Purkinje cell (primary cell): ENCODE results near the gene RASGRP4. TPM values are rescaled to one million over a fixed set of nuclear protein-coding genes. Genes with fewer than 3 reads are reported as not detected.

Source experiments
- polyA plus RNA-seq: library from polyadenylated mRNA; unstranded; fragments of >200 nt; fragmentation: Nextera tagmentation; gene quantifications from 2 replicates; pipeline ENCODE4 v1.2.1, GENCODE V29; 2014

Gene RASGRP4, protein sequence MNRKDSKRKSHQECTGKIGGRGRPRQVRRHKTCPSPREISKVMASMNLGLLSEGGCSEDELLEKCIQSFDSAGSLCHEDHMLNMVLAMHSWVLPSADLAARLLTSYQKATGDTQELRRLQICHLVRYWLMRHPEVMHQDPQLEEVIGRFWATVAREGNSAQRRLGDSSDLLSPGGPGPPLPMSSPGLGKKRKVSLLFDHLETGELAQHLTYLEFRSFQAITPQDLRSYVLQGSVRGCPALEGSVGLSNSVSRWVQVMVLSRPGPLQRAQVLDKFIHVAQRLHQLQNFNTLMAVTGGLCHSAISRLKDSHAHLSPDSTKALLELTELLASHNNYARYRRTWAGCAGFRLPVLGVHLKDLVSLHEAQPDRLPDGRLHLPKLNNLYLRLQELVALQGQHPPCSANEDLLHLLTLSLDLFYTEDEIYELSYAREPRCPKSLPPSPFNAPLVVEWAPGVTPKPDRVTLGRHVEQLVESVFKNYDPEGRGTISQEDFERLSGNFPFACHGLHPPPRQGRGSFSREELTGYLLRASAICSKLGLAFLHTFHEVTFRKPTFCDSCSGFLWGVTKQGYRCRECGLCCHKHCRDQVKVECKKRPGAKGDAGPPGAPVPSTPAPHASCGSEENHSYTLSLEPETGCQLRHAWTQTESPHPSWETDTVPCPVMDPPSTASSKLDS
- polyA plus RNA-seq: 0.17 TPM in 1 of 2 replicates, not detected in the other

DNA sequence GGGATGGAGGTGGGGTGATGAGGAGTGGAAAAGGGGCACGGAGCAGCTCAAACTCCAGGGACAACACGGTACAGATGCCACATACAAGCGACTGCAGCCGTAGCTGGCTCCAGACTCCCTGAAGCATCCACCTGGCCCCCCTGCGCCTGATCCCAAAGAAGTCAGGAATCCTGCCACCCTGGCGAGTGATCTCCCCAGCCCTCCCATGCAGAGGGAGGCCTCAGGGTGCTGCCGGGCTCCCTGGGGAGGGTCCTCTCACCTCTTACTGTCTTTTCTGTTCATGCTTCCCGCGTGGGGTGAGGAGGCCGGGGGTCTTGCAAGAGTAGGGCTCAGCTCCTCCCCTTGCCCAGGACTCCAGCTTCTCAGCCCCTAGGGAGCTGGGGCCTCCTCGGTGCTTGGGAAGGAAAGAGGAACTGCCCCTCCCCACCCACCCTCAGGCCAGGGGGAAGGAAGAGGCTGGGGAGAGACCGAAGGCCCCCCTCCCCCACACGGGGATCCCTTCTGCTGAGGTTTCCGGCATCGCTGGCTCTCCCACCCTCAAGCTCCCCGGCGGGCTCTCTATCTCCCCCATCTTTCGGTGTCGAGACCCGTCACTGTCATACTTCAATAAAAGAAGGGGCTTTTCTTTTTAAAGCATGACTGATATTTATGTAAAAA, at the start of gene RASGRP4:
Gene RASGRP4 (minus strand): TSS at position 410 of the 657 bp plus-strand sequence. CDS start 128 bp downstream, at position 282.

DNA sequence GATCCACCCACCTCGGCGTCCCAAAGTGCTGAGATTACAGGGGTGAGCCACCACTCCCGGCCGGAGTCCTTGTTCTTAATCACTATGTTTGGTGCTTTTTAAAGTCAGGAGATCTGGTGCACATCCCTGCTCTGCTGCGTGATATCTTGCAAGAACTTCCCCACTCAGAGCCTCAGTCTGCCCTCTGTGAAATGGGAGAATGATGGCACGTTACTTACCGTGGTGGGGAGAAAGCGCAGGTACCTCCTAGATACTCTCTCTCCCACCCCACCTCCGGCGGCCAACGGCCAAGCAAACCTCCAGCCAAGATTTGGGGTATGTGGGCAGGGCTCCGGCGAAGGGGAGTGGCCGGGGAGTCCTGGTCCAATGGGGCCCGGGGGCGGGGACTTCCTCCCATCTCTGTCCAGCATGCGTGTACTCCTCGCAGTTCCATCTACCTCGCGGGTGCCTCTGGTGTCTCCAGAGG, 7.3 kb upstream of the RASGRP4 start, which contains the start of gene RYR1:
Gene RYR1 (plus strand): TSS at position 424 of the 466 bp plus-strand sequence. CDS start 139 bp downstream, outside the sequence.

DNA sequence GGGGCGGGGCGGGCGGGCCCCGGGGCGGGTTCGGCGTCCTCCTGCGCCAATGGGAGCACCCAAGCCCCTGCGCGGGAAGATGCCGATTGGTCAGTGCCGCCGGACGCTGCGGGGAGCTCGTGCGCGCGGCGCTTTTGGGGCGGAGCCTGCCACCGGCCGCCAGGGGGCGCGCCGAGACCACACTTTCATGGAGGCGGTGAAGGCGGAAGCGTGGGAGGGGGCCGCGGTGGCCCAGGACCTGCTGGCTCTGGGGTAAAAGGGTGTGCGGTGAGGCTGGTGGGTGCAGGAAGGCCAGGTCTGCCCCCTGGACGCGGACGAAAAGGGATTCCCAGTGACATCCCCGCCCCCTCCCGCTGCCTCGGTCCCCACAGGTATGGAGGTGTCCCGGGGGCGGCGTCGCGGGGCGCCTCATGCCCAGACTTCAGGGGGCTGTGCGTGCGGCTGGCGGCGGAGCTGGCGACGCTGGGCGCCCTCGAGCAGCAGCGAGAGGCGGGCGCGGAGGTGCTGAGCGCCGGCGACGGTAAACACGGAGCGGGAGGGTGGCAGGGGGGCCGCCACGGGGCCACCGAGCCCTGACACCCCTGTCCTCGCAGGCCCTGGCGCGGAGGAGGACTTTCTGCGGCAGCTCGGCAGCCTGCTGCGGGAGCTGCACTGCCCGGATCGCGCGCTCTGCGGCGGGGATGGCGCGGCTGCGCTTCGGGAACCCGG, 22.9 kb downstream of the RASGRP4 start, which contains the start of gene FAM98C:
Gene FAM98C (plus strand): TSS at position 127 of the 708 bp plus-strand sequence. CDS start 61 bp downstream, at position 188.

DNA sequence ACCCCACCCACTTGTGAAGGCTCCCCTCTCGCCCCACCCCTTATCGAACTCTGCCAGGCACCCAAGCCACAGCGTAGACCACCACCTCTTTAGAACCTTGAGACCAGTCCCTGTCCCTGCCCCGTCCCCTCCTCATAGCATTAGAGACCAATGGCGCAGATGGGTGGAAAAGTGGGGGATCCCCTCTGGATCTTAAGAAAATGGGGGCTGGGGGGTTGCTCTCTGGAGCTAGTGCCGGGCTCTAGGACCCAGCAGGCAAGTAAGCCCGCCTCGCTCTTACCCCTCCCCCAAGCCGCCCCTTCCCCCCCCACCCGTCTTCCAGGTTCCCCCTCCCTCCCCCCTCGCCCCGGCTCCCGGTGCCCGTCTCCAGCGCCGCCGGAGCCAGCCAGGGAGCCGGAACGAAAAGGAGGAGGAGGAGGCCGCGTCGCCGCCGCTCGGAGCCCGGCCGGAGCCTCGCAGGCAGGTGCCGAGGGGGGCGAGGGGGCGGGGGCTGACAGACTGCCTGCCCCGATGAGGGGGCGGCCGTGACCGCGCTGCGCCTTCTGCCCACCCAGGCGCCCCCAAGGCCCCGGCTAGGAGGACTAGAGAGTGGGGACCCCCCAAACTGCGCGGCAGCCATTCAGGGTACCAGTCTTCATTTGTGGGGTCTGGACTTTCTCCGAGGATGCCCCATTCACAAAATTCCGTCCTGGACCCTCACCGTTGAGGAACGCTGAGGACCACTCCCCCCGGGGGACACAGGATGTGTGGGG, 37.5 kb downstream of the RASGRP4 start, which contains the start of gene SPRED3:
Gene SPRED3 (plus strand): TSS at position 349 of the 752 bp plus-strand sequence. CDS start 1,606 bp downstream, outside the sequence.

DNA sequence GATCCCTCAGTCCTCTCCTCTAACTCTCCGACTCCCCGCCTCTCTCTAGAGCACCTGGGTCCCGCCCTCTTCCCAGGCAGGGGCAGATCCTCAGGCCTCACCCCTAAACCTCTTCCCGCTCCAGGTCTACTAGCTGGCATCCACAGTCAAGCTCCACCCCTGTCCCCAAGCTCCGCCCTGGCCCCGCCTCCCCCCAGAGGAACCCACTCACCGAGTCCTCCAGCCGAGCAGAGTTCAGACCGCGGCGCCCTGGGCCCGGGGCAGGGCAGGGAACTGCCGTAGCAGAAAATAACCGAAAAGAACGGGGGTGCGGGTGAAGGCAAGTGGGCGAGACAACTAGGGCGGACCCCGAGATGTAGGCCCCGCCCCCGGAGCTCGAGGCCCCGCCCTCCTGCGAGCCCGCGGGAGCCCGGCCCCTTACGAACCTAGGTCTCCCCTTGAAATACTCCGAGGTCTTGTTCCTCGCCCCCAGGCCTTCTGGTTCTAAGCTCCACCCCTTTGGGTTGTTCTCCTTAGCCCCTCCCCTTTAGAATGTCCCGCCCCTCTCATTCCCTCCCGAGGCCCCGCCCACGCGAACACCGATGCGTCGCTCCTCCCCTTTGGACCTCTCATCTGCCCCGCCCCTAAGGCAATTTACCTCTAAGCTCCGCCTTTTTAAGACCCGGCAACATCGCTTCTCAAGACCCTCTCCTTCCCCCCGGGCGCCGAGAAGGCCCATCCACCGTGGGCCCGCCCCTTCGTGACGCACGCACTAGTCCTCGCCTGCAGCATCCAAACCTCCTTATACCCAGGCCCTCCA, 38.3 kb downstream of the RASGRP4 start, which contains the start of gene GGN:
Gene GGN (minus strand): TSS at position 485 of the 799 bp plus-strand sequence. CDS start 773 bp downstream, outside the sequence.

DNA sequence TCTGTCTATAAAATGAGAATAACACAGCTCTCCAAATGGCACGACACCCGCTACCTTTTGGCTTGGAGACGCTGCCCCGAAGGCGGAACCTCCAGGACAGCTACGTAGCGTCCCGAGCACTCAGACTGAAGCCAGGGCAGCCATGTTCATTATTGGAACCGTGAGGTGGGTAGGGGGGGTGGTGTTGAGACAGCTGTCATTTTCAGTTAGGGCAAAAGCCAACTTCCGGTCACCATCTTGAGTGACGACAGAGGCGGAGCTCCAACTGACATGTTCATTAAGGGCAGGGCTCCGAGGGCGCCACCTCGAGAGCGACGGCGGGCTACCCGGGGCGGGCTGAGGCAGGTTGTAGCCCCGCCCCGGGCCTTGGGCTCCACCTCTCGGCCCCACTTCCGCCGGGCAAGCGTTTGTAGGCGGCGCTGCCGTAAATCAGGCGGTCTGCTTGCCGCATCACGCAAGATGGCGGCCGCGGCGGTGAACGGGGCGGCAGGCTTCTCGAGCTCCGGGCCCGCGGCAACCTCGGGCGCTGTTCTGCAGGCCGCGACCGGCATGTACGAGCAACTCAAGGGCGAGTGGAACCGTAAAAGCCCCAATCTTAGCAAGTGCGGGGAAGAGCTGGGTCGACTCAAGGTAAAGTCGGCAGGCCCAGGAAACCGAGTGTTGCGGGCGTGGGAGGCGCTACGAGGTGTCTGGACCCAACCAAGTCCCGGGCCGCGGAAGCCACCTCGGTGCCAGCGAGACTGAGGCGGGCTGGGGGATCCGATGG, 51.5 kb downstream of the RASGRP4 start, which contains the start of gene PSMD8:
Gene PSMD8 (plus strand): TSS at position 240 of the 766 bp plus-strand sequence. CDS start 31 bp downstream, at position 271.

Other genes with a start within 250 kb of the RASGRP4 start
- 0.87 TPM in 1 of 2 replicates, not detected in the other for gene DPF1, start 202.0 kb downstream of the RASGRP4 start, polyA plus RNA-seq
- gene PPP1R14A, start 169.8 kb downstream of the RASGRP4 start, polyA plus RNA-seq: 1.3 TPM in 1 of 2 replicates, not detected in the other
- gene SPINT2, start 161.6 kb downstream of the RASGRP4 start, polyA plus RNA-seq: 86.8 and 104 TPM in 2 replicates
- not detected in 2 replicates for gene C19orf33, start 122.0 kb downstream of the RASGRP4 start, polyA plus RNA-seq
- 40.3 and 41.9 TPM in 2 replicates for gene YIF1B, start 110.3 kb downstream of the RASGRP4 start, polyA plus RNA-seq
- gene KCNK6, start 106.4 kb downstream of the RASGRP4 start, polyA plus RNA-seq: not detected in 2 replicates
- gene CATSPERG, start 90.4 kb downstream of the RASGRP4 start, polyA plus RNA-seq: 0.39 TPM in 1 of 2 replicates, not detected in the other
- gene PSMD8, start 51.6 kb downstream of the RASGRP4 start, polyA plus RNA-seq: 98.1 and 111 TPM in 2 replicates
- gene GGN, start 38.2 kb downstream of the RASGRP4 start, polyA plus RNA-seq: not detected in 2 replicates
- gene SPRED3, start 37.5 kb downstream of the RASGRP4 start, polyA plus RNA-seq: 0.62 and 1.1 TPM in 2 replicates
- gene FAM98C, start 23.1 kb downstream of the RASGRP4 start, polyA plus RNA-seq: 2.2 and 6.1 TPM in 2 replicates
- 6.9 and 9.2 TPM in 2 replicates for gene RYR1, start 7.5 kb upstream of the RASGRP4 start, polyA plus RNA-seq
- gene MAP4K1, start 191.7 kb upstream of the RASGRP4 start, polyA plus RNA-seq: not detected in 2 replicates
- gene EIF3K, start 193.0 kb upstream of the RASGRP4 start, polyA plus RNA-seq: 469 and 501 TPM in 2 replicates
- gene ACTN4, start 221.4 kb upstream of the RASGRP4 start, polyA plus RNA-seq: 1.1 and 2.8 TPM in 2 replicates